CD4-positive, alpha-beta T cell treated with Interleukin-17A for 1 hour (primary cell): ENCODE results near the gene METTL14.
"Not testable (repeated sequence)": the region's sequence is repeated elsewhere in the genome, so short reads cannot be mapped to it uniquely, and the experiment has no call there.

ENCODE experiments used
- DNase-seq: peaks from one replicate; pipeline ENCODE4 v3.0.0-alpha.2; 2020

The METTL14 gene

DNA sequence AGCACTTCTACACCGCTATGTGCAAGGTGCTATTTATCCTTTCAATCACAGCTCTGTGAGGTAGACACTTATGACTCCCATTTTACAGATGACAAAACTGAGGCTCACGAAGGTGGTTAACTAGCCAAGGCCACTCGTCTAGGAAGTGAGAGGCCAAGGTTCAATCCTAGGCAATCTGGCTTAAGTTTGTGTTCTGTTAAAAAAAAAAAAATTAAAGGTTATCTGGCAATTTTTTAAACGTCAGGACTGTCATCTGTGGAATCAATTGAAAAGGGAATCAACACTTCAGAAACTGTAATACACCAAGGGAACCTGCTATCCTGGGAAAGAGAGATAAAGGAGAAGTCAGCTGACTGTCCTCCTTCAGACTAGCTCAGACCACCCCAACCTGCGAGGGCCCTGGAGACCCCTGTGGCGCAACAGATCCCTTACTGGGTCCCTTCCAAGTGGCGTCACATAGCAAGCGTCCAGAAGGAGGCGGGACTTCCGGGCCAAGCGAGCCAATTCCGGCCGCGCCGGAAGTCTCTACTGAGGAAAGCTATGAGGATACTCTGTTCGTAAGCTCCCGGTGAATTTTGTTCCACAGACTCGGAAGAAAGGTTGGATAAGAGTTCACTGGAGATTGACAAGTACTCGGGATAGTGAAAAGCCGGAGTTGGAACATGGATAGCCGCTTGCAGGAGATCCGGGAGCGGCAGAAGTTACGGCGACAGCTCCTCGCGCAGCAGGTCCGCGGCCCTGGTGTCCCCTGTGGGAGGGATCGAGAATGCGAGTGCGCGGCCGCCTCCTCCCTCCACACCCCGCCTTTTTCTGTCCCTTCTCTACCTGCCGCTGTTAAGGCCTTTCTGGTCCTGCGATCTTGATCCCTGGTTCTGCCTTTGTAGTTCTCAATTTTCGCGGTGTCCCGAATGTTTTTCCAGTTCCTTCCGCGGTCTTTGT, at the start of gene METTL14:
Gene METTL14 (plus strand): TSS at position 520 of the 939 bp plus-strand sequence. CDS start 143 bp downstream, at position 663.
- DNase-seq, result peak; percentile 90

DNA sequence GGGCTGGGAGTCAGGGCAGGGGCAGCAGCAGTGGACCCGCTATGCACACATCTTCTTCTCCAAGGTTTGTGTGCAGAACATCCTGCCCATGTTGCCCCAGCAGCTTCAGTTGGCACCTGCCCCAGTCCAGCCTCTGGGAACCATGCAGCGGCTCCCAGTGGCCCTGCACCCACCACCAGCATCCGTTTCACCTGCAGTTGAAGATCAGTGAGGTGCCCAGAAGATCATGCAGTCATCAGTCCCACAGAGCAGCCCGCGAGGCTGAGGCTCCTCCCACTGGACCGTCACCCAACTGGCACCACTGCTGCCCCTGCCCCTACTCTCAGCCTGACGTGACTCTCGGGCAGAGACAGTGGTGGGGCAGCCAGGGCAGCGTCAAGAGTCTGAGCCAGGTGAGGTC, 49.1 kb upstream of the METTL14 start:
- DNase-seq, result not testable (repeated sequence)

DNA sequence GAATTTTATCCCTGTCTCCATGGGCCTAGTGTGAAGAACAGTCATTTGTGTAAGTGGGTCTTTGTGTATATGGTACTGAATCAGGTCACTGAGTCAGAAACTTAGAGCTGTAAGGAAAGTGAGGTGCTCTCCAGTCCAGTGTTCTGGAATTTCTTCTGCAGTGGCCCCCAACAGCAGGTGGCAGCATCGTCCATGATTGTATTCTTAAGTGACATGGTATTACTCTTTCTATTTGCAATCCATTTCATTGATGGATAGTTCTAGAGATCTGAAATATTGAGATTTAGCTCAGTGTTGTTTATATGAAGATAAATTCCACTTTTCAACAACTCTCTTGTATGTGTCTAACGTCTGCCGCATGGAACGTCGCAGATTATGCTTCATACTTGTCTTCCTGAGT, 20.5 kb upstream of the METTL14 start:
- DNase-seq, result not testable (repeated sequence)

DNA sequence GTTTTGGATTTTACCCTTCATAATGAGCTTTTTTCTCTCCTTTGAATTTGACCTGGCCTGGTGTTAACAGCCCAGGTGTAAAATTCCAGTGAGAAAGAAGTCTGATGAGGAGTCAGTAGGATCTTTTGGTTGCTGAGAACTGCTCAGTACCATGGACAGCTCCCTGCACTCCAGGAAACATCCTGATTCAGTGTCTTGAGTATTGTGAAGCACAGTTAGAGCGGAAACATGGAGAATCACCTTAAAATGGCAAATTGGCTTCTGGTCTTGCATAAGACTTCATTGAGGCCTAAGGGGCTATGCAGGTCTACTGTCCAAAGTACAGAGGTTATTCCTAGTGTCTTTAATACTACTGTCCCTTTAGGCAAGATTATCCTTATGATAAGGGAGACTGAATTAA, 16.0 kb upstream of the METTL14 start:
- DNase-seq, result peak; percentile 37

DNA sequence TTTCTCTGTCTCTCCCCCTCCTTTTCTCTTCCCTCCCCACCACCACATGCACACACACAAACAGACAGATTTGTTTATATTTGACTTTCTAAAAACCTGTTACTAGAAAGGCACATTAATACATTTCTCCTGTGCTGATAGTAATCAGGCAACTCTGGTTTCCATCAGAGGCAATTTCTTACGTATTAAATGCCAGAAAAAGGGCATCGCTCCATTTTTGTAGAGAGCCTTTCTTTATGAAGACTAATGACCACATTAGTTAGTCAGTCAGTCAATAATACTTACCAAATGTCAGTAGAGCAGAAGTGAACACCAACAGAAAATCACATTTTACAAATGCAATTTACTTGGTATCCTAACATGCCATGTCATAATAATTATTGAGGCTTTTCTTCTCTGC, 14.2 kb upstream of the METTL14 start:
- not testable (repeated sequence) for DNase-seq

DNA sequence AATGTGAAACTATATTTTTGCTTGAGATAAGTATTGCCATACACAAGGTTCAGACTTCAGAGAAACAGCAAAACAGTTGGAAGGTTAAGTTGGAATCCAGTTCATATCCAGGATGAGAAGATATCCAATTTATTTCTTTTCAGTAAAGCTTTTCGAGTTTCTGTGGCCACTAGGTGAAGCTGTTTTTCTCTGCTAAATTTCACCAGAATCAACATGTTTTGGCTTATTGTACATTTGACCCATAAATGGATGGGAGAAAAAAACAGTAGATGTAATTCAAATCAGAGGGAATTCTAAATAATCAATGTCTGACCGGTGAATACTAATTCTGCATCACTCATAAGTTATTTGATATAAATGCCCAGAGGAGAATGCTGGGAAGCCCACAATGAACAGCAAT, 9.1 kb upstream of the METTL14 start:
- no peak for DNase-seq

DNA sequence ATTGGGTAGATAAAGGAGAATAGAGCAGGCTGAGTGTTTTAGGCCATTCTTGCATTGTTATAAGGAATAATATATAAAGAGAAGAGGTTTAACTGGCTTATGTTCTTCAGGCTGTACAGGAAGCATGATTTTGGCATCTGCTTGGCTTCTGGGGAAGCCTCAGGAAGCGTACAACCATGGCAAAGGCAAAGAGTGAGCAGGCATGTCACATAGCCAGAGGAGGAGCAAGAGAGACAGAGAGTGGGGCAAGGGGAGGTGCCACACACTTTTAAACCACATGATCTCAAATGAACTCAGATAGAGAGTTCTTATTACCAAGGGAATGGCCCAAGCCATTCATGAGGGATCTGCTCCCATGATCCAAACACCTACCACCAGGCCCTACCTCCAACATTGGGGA, 4.4 kb upstream of the METTL14 start:
- DNase-seq, result no peak

DNA sequence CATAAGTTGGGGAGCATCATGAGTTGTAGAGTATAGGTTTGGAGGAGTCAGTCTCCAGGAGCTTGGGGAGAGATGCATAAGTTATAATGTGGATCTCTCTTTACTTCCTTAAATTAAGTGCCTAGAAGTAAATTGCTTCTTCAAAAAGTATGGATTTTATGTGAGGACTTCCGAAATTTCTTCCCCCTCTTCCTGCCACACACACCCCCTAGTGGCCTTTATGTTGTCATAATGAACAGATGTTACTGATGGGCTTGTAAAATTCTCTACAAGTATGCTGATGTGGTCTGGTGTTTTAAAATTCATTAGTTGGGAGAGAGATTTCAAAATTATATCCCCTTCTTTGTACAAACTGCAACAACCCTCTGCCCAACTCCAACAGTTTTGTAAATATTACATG, 2.3 kb upstream of the METTL14 start:
- DNase-seq, result peak; percentile 19

DNA sequence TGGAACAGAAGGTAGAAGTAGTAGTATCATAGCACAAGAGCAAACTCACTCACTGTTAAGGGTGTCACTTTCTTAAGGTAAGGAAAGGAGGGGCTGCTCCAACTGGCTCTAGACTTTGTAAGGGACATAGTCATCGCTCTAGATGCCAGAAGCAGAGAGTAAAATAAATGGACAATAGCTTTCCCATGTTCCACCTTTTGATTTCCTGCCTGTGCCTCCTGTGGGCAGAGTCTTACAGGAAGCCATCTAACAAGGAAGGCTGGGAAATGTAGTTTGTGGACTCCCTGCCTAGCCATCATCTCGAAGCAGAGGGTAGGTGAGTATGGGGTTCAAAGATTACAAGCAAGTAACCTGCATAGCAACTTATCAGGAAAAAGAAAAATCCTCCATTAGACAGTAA, 1.7 kb upstream of the METTL14 start:
- no peak for DNase-seq

DNA sequence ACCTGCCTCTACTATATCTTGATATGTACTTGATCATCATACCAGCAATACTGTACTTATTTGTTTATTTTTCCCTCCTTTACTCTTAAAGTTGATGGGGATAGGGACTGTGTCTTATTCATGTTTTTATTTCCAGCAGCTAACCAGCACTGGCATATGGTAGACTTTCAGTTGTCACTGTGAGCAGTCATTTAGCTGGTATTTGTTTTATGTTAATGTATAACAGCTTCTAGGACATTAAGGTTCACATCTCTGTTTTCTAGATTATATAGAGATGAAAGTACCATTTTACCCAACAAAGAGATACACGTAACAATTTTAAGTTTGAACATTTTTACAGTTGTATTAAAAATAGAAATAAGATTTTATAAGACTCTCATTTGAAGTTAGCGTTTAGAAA, 17.9 kb downstream of the METTL14 start:
- DNase-seq, result no peak

DNA sequence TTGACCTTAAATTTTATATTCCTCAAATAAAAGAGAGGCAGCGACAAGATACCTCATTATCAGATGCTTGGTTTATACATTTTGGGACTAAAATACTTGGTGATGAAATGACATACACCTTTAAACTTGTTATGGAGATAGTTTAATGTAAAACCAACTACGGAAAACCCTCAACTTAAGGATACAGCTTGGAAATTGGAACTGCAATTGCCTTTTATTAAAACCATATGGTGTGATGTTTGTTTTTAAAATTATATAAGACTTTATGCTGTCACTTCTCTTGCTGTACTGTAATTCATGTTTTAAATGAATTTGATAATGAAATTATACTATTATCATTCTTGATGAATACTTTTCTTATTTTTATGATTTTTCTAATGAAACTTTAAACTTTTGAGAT, 25.9 kb downstream of the METTL14 start:
- no peak for DNase-seq

DNA sequence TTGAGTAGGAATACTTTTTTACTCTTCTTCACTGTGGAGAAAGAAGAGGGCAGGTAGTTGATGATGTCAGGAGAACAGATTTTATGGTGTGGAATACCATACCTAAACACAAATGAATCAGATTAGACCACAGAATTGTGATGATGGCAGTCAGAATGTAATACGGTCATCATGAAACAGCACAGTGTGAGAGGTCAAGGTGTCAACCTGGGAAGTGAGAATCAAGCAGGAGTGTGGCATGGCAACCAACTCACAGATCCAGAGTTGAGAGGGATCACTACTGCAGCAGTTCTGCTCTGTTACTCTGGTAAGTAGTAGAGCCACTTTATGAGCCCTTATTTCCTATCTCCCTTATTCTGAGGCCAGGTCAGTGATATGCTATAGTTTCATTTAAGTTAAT, 27.7 kb downstream of the METTL14 start:
- no peak for DNase-seq

DNA sequence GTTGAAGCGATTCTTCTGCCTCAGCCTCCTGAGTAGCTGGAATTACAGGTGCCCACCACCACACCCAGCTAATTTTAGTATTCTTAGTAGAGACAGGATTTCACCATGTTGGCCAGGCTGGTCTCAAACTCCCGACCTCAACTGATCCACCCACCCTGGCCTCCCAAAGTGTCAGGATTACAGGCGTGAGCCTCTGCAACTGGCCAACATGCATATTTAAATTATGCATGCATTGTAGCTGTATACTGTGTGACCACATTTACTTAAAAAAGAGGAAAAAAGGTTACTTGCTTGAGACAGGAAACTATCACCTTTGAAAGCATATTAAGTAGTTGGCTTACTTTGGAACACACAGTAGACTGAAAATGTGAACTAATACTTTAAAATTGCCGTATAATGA, 29.5 kb downstream of the METTL14 start:
- DNase-seq, result no peak

DNA sequence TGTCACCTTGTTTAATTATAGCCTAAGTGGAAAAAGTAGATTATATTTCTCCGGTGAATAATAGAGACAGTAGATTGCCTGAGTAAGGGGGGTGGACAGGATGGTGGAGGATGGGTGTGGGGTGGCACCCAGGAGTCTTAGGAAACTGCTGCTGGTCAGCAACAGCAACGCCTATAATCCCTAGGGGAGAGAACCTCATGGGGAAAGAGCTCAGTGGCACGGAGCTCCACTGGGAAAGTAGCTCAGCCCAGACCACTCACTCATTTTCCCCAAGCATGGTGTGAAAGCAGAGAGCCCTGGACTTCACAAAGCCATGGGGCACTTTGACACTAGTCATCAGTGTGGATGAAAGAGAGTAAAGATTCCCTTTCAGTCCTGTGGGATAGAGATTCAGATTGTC, 31.1 kb downstream of the METTL14 start:
- no peak for DNase-seq

DNA sequence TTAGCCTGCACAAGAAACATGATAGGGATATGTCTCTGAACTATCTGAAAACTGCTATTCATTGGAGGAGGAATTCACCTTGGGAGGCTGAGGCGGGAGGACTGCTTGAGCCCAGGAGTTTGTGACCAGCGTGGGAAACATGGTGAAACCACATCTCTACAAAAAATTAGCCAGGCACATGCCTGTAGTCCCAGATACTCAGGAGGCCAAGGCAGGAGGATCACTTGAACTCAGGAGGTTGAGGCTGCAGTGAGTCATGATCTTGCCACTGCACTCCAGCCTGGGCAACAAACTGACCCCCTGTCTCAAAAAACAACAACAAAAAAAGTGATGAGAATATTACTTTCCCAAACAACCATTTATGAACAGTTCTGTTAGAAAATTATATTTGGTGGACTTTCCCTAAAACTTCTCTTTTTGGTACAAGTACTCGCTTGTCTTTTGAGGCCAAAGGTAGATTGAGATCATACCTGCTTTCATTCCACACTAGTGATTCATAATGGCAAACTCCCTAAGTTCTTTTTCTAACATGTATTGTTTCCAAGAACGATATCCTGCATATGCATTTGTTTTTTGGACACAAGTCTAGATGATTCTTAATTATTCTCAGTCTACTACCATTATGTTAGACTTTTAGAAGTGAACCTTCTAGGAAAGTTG, 33.4 kb downstream of the METTL14 start:
- DNase-seq, result no peak

DNA sequence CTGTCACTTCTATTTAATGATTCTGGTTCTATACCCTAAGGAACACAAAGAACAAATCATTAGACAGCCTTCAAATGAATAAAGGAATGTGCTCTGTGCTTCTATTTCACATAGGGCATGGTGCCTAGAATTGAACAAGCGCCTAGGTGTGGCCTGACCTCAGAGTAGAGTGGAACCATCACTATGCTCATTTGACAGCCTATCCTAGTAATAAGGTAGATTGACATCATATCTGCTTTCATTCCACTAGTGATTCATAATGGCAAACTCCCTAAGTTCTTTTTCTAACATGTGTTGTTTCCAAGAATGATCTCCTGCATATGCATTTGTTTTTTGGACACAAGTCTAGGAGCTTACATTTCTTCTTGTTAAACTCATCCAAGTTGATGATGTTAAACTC, 36.6 kb downstream of the METTL14 start:
- DNase-seq, result no peak

DNA sequence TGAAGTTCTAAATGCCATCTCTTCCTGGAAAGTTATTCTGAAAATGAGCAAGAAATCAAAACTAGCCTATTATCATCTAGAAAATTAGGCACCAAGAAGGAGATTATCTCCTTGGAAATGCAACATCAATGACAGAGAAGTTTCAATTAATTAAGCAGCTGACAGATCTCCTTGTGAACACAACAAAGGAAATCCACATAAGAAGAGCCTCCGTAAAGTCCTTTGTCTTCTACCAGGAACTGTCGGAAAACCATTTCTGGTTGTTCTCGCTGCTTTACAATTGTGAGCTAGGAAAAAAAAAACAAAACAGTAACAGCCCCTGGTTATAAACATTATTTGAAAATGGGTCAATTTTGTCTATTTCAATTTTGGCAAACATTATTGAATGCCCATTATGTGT, 38.2 kb downstream of the METTL14 start:
- no peak for DNase-seq

DNA sequence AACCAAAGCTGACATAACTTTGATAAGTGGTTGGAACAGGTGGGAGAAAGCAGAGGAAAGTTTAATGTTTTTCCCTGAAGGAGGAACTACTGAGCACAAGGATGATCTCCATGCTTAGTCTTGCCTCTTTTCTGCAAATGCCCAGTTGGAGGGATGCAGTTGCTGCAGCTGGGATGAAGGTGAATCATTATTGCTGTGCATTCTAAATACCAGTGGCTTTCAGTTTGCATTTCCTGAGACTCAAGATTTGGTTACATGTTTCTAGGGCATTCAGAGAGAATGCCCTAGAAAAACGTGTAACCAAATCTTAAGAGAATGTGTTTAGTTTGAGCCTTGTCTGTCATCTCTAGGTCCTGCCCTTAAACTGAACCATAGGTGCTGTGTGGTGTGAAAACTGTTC, 42.2 kb downstream of the METTL14 start:
- no peak for DNase-seq

DNA sequence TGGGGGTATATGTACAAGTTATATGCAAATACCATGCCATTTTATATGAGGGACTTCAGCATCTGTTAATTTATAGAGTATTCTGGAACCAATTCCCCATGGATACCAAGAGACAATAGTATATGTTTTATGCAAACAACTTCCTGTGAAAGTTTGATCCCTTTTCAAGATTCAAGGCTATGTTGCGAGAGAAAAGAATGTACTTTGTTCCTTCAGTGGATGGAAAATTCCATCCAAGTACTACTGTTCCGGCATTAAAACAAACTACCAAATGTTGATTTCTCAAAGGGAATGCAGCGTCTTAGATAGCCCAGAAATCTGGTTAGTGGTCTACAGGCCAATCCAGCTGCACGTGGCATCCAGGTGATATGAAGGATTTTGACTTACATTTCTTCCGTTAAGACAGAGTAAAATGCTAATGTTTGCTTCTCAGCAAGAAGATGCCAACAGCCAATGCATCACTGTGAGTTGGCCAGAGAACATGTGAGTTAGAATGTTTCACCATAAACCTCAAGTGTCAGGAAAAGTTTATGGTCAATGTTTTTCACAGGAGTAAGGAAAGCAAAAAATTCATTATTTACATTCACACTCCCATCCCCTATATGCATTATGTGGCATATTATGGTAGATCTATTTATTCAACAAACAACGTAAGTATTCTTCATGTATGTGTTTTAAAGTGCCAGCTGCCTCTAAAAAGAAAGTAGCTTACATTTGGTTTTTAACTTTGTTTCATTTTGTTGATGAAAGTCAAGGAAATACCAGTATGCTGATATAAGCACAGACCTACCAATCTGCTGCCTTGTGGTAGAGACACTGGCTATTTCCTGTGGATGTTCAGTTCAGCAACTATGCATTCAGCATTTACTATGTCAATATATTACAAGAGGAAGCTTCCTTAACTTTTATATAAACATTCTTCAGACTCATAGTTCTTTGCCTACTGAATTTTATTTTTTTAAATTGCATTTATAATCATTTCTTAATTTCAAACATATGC, 44.4 kb downstream of the METTL14 start:
- peak; percentile 34 for DNase-seq

DNA sequence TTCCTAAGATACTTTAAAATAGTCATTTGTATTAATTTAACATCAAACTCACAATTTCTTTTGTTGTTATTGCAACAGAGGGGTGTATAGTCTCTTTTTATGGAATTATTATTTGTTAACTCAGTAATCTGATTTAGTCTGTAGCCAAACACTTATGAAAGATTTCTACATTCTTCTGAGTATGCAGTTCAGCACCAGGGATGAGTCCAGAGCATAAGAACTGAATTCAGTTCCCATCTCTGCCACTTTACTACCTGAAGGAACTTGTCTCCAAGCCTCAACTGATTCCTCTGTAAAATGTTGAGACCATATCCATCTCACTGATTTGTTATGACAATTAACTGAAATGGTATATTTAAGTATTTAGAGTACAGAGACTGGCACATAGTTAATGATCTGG, 45.5 kb downstream of the METTL14 start:
- DNase-seq, result no peak

DNA sequence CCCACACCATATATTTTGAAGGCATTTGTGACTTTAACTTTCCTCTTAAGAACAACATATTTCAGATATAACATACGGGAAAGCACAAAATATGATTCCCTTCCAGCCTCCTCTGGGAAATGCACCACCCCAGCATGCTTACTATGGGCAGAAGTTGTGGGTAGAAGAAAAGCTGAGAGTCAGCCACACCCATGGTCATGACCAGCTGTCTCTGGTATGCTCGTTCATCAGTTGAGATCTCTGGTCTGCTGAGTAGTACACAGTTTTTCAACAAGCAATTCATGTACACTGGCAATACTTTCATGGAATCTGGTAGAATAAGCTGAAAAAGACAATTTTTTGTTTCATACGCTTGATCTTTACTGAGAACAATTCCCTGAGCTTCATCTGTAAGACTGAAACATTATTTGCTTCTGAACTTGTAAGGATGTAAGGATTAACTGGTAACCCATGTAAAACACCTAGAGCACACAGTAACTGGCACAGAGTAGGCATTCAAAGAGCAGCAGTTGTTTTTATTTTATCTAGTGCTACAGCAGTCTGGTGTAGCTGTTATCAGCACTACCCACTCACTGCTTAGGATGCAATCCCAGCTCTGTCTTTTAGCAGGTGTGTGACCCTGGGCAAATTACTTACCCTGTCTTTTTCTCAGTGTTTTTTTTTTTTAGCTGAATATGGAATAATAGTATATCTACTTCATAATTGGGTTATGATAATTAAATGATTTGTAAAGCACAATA, 47.6 kb downstream of the METTL14 start:
- no peak for DNase-seq

DNA sequence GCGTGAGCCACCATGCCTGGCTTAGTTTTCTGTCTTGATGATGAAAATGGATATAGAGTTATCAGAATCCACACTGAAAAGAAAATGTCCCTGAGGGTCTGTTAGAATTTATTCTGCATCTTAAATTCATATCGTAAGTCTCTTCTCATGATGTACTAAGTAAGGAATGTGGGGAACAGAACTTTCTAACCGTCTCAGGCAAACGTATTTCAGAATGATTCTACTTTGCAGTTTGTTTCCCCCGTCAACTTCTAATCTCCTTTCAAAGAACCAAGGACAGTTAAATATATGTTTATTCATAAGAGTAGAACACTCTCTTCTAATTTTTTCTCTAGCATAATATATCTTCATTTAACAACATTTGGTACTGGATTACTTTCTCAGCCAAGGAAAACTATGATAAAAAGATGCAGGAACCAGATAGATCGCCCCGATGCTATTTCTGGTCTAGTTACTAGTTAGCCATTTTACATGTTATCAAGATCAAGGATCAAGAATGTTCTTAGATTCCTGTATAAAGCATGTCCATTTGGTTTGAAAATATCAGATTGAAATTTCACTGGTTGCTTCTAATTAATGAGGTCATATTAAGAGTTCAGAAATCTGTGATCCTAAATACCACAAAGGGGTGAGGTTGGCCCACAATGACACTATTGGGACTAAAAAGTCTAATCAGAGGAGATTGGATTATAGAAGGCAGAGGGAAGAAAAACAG, 49.5 kb downstream of the METTL14 start:
- no peak for DNase-seq
